Activated CD8-positive, alpha-beta T cell treated with anti-CD3 and anti-CD28 coated beads, Interleukin-2, amount 10 ng/mL, durations not matched to agents 7 days and 5 days (primary cell): ENCODE data around the gene MYL2. TPM values are rescaled to one million over a fixed set of nuclear protein-coding genes. Genes with fewer than 3 reads are reported as not detected.

Experiments used
- ATAC-seq: fragments of 150-1000 bp; cut with Tn5 transposase; one replicate; pipeline ENCODE4 v1.10.0; 2021; ENCODE audit warnings: moderate library complexity
- CTCF ChIA-PET: fragments of 350-600 bp; sonication (Branson Sonifier 250); formaldehyde crosslinking; loops from one replicate; lab custom pipeline; 2021; ENCODE audit warnings: antibody characterized with exemption; lab: Charles Lee
- POLR2A ChIA-PET: fragments of 350-600 bp; sonication (Branson Sonifier 250); formaldehyde crosslinking; loops from one replicate; lab custom pipeline; 2021; ENCODE audit warnings: antibody characterized with exemption; lab: Charles Lee
- DNase-seq: peaks from one replicate; pipeline ENCODE4 v3.0.0-alpha.2; 2020
- H3K27ac Mint-ChIP-seq: one replicate; pipeline ENCODE4 v1.8.0; 2021; ENCODE audit warnings: mild to moderate bottlenecking, mixed read lengths
- H3K27me3 Mint-ChIP-seq: one replicate; pipeline ENCODE4 v1.8.0; 2021; ENCODE audit warnings: low read depth, mixed read lengths
- H3K36me3 Mint-ChIP-seq: one replicate; pipeline ENCODE4 v1.8.0; 2021; ENCODE audit warnings: low read depth, mixed read lengths
- H3K4me1 Mint-ChIP-seq: one replicate; pipeline ENCODE4 v1.8.0; 2021; ENCODE audit warnings: low read depth, mixed read lengths
- H3K4me3 Mint-ChIP-seq: one replicate; pipeline ENCODE4 v1.8.0; 2021; ENCODE audit warnings: mild to moderate bottlenecking, mixed read lengths
- H3K9me3 Mint-ChIP-seq: one replicate; pipeline ENCODE4 v1.8.0; 2022; ENCODE audit warnings: mixed read lengths; ENCODE audit not compliant: insufficient read depth
- total RNA-seq, 2 experiments: library from RNA; stranded (reverse); gene quantifications; one replicate each; pipeline ENCODE4 v1.2.3, GENCODE V29; 2021

The MYL2 gene
- total RNA-seq, 2 experiments from 2014 or later, result not detected

DNA sequence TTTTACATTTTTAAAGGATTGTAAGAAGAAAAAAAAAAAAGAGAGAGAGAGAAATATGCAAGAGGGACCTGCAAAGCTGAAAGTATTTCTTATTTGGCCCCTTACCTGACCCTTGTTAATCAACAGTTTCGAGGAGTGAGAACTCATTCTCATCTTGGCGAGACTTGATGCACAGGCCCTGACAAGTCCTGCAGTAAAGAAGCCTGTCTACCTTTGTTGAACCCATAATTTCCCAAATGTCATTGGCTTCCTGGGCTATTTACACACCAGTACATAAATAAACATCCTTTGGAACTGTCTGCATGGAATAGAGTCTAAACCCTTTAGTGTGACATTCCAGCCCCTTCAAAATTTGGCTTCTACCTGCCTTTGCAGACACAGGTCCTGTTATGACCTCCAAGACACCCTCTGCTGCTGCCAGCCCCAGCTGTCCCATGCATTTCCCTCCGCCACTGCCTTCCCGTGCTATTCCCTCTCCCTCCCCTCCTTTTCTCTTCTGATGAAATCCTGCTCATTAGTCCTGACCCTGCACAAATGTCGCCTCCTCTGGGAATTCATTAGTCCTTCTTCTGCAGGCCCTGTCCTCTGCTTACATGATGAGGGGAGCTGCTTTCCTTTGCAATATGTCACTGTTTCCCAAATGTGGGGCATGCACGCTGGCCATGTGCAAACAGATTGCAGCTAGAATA lies 35.1 kb downstream of the MYL2 start:
- Mint-ChIP-seq H3K27ac (no peak overlapping the region), H3K36me3 (no peaks in the 10 kb centered on the region), H3K27me3 (peaks cover 4% of the 10 kb centered on the region), H3K4me1 (peaks cover 7% of the 10 kb centered on the region), H3K9me3 (no peaks in the 10 kb centered on the region), H3K4me3 (no peak overlapping the region)
- POLR2A ChIA-PET, result no interaction called here
- CTCF ChIA-PET, result interaction anchor here (1.1 kb wide), 1 partner anchor 9 kb away, joined by 3 read pairs; no protein-coding TSS in a partner anchor
- DNase-seq, result no peak
- no peak for ATAC-seq

DNA sequence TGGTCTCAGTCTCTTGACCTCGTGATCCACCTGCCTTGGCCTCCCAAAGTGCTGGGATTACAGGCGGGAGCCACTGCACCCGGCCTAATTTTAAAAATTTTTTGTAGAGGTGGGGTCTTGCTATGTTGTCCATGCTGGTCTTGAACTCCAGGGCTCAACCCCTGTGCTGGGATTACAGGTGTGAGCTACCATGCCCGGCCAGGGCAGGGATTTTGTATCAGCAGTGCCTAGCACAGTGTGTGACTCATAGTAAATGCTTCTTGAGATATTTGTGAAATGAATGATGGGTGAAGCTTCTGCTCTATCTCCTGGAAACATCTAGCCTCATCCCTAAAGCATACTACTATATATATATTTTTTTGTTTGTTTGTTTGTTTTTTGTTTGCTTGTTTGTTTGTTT lies 37.1 kb downstream of the MYL2 start:
- no peaks in the 10 kb centered on the region for H3K9me3 Mint-ChIP-seq
- no peaks in the 10 kb centered on the region for H3K27me3 Mint-ChIP-seq
- H3K36me3 Mint-ChIP-seq, result no peaks in the 10 kb centered on the region
- peaks cover 7% of the 10 kb centered on the region for H3K4me1 Mint-ChIP-seq
- H3K27ac Mint-ChIP-seq, result no peak overlapping the region
- DNase-seq (no peak), ATAC-seq (no peak)
- ChIA-PET POLR2A (no interaction called here), CTCF (interaction anchor here (0.6 kb wide), 1 partner anchor 457 kb away, joined by 4 read pairs; no protein-coding TSS in a partner anchor)
- H3K4me3 Mint-ChIP-seq, result no peak overlapping the region

DNA sequence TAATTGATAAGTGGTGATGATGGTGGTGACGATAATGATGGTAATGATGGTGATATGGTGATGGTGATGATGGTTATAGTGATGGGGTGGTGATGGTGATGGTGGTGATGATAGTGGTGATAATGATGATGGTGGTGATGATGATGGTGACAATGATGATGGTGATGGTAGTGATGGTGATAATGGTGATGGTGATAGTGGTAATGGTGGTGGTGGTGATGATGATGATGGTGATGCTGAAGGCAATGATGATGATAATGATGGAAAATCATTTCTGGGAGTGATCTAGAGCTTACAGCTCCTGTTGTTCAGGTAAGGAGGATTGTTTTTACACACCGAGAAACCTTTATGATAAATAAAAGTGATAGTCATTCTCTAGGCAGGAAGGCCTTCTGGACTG lies 39.7 kb downstream of the MYL2 start:
- Mint-ChIP-seq H3K4me3 (no peak overlapping the region), H3K9me3 (no peaks in the 10 kb centered on the region), H3K36me3 (no peaks in the 10 kb centered on the region), H3K4me1 (no peaks in the 10 kb centered on the region), H3K27me3 (peaks cover under 1% of the 10 kb centered on the region), H3K27ac (no peak overlapping the region)
- ChIA-PET POLR2A (no interaction called here), CTCF (no interaction called here)
- ATAC-seq (no peak), DNase-seq (no peak)

DNA sequence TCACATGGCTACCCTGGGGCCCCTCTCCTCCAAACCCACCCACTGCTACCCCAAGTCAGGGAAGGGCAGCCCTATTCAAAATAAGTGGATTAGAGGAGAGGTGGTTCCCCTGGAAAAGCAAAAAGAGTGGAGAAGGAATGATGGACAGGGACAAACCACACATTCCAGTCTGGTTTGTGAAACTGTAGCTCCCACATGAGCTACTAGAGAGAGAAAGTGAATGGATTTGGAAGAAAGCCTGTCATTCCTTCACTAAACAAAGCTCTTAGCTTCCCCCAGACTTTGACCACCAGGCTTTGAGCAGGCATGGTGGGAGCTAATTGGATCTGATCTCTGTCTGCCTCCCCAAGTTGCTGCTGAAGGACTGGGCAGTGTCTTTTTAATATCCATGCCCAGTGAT lies 45.6 kb downstream of the MYL2 start:
- POLR2A ChIA-PET, result no interaction called here
- CTCF ChIA-PET, result interaction anchor here (1.7 kb wide), 1 partner anchor 13 kb away, joined by 4 read pairs; no protein-coding TSS in a partner anchor
- Mint-ChIP-seq H3K4me1 (no peaks in the 10 kb centered on the region), H3K4me3 (no peak overlapping the region), H3K27ac (no peak overlapping the region), H3K9me3 (no peaks in the 10 kb centered on the region), H3K27me3 (peaks cover 8% of the 10 kb centered on the region), H3K36me3 (no peaks in the 10 kb centered on the region)
- DNase-seq (no peak), ATAC-seq (no peak)

DNA sequence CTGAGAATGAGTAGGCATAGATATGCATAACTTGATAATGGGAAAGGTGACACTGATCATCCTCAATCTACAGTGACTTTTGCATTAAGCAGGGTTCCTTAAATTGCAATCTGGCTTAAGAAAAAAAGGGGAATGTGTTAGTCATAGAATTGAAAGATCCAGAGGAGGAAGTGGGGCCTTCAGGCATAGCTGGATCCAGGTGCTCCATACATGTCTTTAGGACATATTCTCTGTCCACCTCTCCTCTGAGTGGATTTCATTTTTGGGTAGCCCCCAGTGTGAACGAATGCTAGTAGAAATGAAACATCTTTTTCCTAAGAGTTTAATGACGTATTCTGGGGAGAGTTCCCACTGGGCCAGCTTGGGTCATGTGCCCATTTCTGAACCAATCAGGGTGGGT lies 46.0 kb downstream of the MYL2 start:
- H3K4me1 Mint-ChIP-seq, result no peaks in the 10 kb centered on the region
- DNase-seq, result no peak
- ATAC-seq, result no peak
- peaks cover 8% of the 10 kb centered on the region for H3K27me3 Mint-ChIP-seq
- no peak overlapping the region for H3K27ac Mint-ChIP-seq
- POLR2A ChIA-PET, result no interaction called here
- H3K4me3 Mint-ChIP-seq, result no peak overlapping the region
- no peaks in the 10 kb centered on the region for H3K9me3 Mint-ChIP-seq
- H3K36me3 Mint-ChIP-seq, result no peaks in the 10 kb centered on the region
- CTCF ChIA-PET, result interaction anchor here (1.7 kb wide), 1 partner anchor 14 kb away, joined by 4 read pairs; no protein-coding TSS in a partner anchor

DNA sequence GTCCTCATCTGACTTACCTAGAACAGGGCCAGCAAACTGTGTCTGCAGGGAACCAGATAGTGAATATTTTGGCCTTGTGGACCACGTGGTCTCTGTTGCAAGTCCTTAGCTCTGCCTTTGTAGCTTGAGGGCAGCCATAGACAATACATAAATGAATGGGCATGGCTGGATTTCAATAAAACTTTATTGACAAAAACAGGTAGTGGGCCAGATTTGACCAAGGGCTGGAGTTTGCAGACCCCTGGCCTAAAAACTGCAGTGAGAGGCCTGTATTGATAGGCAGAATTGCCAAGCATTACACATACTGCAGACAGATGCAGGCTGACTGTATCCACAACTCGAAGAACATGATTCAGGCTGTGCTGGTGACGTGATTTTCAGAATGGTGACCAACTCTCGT lies 48.3 kb downstream of the MYL2 start:
- no peak for DNase-seq
- Mint-ChIP-seq H3K36me3 (no peaks in the 10 kb centered on the region), H3K4me1 (no peaks in the 10 kb centered on the region), H3K9me3 (no peaks in the 10 kb centered on the region), H3K27ac (no peak overlapping the region), H3K4me3 (no peak overlapping the region), H3K27me3 (peaks cover 8% of the 10 kb centered on the region)
- ATAC-seq, result no peak
- ChIA-PET CTCF (no interaction called here), POLR2A (no interaction called here)

DNA sequence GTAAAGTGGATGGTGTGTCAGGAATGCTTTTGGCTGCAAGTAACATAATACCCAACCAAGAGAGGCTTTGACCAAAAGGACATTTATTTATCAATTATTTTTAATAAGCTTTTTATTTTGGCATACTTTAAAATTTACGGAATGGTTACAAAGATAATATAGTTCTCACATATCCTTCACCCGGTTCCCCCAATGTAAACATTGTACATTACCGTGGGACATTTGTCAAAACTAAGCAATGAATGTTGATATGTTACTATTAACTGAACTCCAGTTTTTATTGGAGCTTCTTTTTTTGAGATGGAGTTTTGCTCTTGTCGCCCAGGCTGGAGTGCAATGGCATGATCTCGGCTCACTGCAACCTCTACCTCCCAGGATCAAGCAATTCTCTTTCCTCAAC lies 50.6 kb downstream of the MYL2 start:
- no peak for ATAC-seq
- Mint-ChIP-seq H3K27ac (no peak overlapping the region), H3K36me3 (no peaks in the 10 kb centered on the region), H3K4me3 (no peak overlapping the region), H3K4me1 (no peaks in the 10 kb centered on the region), H3K27me3 (peaks cover 2% of the 10 kb centered on the region), H3K9me3 (no peaks in the 10 kb centered on the region)
- no peak for DNase-seq
- ChIA-PET POLR2A (interaction anchor here (0.6 kb wide), 1 partner anchor 1262 kb away, joined by 3 read pairs; no protein-coding TSS in a partner anchor), CTCF (no interaction called here)

DNA sequence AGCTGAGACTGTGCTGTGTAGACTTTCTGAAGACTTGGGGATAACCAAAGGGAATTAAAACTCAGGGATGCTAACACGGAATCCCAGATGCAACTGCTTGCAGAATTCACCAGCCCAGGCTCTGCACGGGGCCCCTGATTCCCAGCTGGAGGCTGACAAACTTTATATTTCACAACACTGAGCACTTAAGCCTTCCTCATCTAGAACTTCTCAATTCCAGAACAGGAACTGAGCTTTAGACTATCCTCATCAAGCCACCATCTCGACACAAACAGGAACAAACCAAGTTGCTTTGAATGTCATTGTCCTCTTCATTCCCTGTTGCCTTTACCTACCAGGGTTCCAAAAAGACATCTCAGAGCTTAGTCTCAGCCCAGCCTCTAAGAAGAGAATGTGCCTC lies 51.4 kb downstream of the MYL2 start:
- DNase-seq, result no peak
- H3K36me3 Mint-ChIP-seq, result no peaks in the 10 kb centered on the region
- no peak for ATAC-seq
- H3K9me3 Mint-ChIP-seq, result no peaks in the 10 kb centered on the region
- ChIA-PET POLR2A (no interaction called here), CTCF (no interaction called here)
- no peak overlapping the region for H3K27ac Mint-ChIP-seq
- H3K4me1 Mint-ChIP-seq, result no peaks in the 10 kb centered on the region
- H3K27me3 Mint-ChIP-seq, result peaks cover 2% of the 10 kb centered on the region
- H3K4me3 Mint-ChIP-seq, result no peak overlapping the region

DNA sequence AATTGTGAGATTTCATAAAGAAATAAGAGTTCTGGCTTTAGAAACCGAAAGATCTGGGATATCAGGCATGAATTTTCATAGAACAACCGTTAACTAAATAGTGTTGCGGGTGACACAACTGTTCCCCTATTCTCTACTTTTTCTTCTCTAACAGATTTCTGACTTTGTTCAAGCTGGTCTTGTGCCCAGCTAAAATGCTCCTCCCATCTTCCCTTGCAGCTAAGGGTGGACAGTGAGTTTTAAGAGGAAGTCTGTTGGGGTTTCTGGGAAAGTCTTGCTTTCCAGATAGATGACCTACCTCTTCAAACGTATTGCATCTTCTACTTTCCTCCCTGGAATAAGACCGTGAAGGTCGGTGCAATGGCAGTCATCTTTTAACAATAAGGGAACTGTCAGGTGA lies 54.9 kb downstream of the MYL2 start:
- no peaks in the 10 kb centered on the region for H3K9me3 Mint-ChIP-seq
- no peak overlapping the region for H3K4me3 Mint-ChIP-seq
- ChIA-PET POLR2A (no interaction called here), CTCF (no interaction called here)
- no peaks in the 10 kb centered on the region for H3K36me3 Mint-ChIP-seq
- DNase-seq (no peak), ATAC-seq (no peak)
- no peak overlapping the region for H3K27ac Mint-ChIP-seq
- no peaks in the 10 kb centered on the region for H3K27me3 Mint-ChIP-seq
- H3K4me1 Mint-ChIP-seq, result peaks cover 11% of the 10 kb centered on the region

DNA sequence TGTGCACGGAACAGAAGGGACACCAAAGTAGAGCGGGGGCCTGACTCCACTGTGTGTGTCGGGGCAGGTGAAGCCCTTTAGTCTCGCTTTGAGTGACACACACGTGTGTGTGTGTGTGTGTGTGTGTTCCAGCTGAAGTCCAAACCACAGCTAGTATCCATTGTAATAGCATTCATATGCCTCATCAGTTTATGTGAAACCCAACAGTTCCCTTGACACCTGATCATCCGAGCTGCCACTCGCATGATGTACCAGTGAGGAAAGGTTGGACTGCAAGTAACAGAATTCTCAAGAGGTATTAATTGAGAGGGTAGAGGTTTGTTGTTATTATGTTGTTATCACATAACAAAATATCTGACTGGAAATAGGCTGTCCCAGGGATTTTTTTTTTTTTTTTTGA lies 57.2 kb downstream of the MYL2 start:
- Mint-ChIP-seq H3K9me3 (no peaks in the 10 kb centered on the region), H3K4me1 (peaks cover 13% of the 10 kb centered on the region), H3K27ac (no peak overlapping the region), H3K4me3 (no peak overlapping the region), H3K36me3 (no peaks in the 10 kb centered on the region), H3K27me3 (no peaks in the 10 kb centered on the region)
- CTCF ChIA-PET, result interaction anchor here (0.7 kb wide), 1 partner anchor 31 kb away, joined by 3 read pairs; no protein-coding TSS in a partner anchor
- no peak for ATAC-seq
- DNase-seq, result no peak
- POLR2A ChIA-PET, result no interaction called here

DNA sequence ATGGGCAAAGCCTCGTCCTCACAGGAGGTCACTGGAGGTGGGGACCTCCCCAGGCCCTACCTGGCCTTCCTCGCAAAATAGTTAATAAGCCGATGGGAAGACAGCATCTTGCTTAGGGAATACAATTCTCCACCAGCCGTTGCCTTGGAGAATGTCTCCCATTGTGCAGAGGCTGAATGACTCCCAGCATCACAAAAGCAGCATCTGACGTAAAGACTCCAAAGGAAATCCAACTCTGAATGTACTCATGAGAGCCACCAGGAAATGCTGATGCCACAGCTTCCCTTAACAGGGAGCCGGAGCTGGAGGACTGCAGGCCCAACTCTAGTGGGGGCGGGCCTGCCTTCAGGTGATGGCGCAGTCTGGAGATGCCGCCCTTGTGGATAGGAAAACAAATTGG lies 58.0 kb downstream of the MYL2 start:
- DNase-seq (no peak), ATAC-seq (no peak)
- ChIA-PET POLR2A (no interaction called here), CTCF (no interaction called here)
- Mint-ChIP-seq H3K4me1 (peaks cover 13% of the 10 kb centered on the region), H3K27ac (no peak overlapping the region), H3K27me3 (no peaks in the 10 kb centered on the region), H3K4me3 (no peak overlapping the region), H3K9me3 (no peaks in the 10 kb centered on the region), H3K36me3 (no peaks in the 10 kb centered on the region)

DNA sequence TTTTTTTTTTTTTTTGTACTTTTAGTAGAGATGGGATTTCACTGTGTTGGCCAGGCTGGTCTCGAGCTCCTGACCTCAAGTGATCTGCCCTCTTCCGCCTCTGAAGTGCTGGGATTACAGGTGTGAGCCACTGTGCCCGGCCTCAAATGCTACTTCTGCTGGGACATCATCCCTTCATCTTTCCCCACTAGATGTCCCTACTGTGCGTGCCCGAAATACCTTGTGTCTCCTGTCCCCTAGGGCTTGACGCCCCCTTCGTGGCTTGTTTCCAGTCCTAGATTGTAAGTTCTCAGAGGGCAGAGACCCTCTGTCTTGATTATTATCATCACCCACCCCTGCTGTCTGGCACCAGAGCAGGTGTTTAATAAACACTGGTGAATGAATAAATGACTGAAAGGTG lies 58.6 kb downstream of the MYL2 start:
- H3K27me3 Mint-ChIP-seq, result no peaks in the 10 kb centered on the region
- no peak for ATAC-seq
- CTCF ChIA-PET, result no interaction called here
- DNase-seq, result no peak
- no peak overlapping the region for H3K4me3 Mint-ChIP-seq
- no peak overlapping the region for H3K27ac Mint-ChIP-seq
- no peaks in the 10 kb centered on the region for H3K9me3 Mint-ChIP-seq
- POLR2A ChIA-PET, result no interaction called here
- H3K36me3 Mint-ChIP-seq, result no peaks in the 10 kb centered on the region
- H3K4me1 Mint-ChIP-seq, result peaks cover 13% of the 10 kb centered on the region
